Neural crest cell (in vitro differentiated cells): ENCODE measurements around the gene ATP6V0D1. TPM values are rescaled to one million over a fixed set of nuclear protein-coding genes. Genes with fewer than 3 reads are reported as not detected.

Experiments
- DNase-seq: peaks from one replicate; pipeline ENCODE4 v3.0.0; 2021; ENCODE audit warnings: low read depth, mixed read lengths, low spot score
- H3K27ac Mint-ChIP-seq: one replicate; pipeline ENCODE4 v1.8.0; 2021; ENCODE audit warnings: mild to moderate bottlenecking, mixed read lengths; ENCODE audit not compliant: unreplicated experiment
- H3K27me3 Mint-ChIP-seq: 2 replicates; pipeline ENCODE4 v1.8.0; 2021; ENCODE audit warnings: low read depth, mild to moderate bottlenecking, mixed read lengths
- H3K36me3 Mint-ChIP-seq: 2 replicates; pipeline ENCODE4 v1.8.0; 2021; ENCODE audit warnings: low read depth, mild to moderate bottlenecking, mixed read lengths
- H3K4me1 Mint-ChIP-seq: 2 replicates; pipeline ENCODE4 v1.8.0; 2021; ENCODE audit warnings: mixed read lengths
- H3K4me3 Mint-ChIP-seq: one replicate; pipeline ENCODE4 v1.8.0; 2021; ENCODE audit warnings: mild to moderate bottlenecking, mixed read lengths
- H3K9me3 Mint-ChIP-seq: 2 replicates; pipeline ENCODE4 v1.8.0; 2021; ENCODE audit warnings: mixed read lengths
- total RNA-seq: library from RNA; stranded (reverse); gene quantifications from 2 replicates; pipeline ENCODE4 v1.2.1, GENCODE V29; 2021
- TF ChIP-seq, protein P1 (sequence below): fragments of 200-600 bp; sonication (generic); conservative IDR thresholded peaks from 2 replicates; pipeline ENCODE4 v1.5.0; 2021; ENCODE audit warnings: antibody characterized with exemption, mild to moderate bottlenecking

Gene ATP6V0D1
- total RNA-seq, 1 donor from 2014 or later, result 54.7 TPM

DNA sequence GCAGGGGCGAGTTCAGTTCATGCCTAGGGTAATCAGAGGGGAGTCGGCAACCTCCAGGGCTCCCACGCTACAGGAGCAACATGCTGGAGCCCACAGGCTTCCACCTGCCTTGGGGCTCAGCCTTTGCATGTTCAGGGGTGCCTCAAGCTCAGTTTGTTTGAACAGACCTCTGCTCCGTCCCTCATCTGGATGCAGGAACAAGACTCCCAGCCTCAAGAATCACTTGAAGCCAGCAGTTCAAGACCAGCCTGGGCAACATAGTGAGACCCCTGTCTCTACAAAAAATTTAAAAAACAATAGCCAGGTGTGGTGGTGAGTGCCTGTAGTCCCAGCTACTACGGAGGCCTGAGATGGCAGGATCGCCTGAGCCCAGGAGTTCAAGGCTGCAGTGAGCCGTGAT lies 54.9 kb downstream of the ATP6V0D1 start:
- TF ChIP-seq, protein P1, sequence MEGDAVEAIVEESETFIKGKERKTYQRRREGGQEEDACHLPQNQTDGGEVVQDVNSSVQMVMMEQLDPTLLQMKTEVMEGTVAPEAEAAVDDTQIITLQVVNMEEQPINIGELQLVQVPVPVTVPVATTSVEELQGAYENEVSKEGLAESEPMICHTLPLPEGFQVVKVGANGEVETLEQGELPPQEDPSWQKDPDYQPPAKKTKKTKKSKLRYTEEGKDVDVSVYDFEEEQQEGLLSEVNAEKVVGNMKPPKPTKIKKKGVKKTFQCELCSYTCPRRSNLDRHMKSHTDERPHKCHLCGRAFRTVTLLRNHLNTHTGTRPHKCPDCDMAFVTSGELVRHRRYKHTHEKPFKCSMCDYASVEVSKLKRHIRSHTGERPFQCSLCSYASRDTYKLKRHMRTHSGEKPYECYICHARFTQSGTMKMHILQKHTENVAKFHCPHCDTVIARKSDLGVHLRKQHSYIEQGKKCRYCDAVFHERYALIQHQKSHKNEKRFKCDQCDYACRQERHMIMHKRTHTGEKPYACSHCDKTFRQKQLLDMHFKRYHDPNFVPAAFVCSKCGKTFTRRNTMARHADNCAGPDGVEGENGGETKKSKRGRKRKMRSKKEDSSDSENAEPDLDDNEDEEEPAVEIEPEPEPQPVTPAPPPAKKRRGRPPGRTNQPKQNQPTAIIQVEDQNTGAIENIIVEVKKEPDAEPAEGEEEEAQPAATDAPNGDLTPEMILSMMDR, result no peak
- H3K4me3 Mint-ChIP-seq, result no peak overlapping the region
- peaks cover 17% of the 10 kb centered on the region for H3K4me1 Mint-ChIP-seq
- no peak overlapping the region for H3K27ac Mint-ChIP-seq
- no peaks in the 10 kb centered on the region for H3K9me3 Mint-ChIP-seq
- no peak for DNase-seq
- H3K36me3 Mint-ChIP-seq, result no peaks in the 10 kb centered on the region
- peaks cover 67% of the 10 kb centered on the region for H3K27me3 Mint-ChIP-seq

DNA sequence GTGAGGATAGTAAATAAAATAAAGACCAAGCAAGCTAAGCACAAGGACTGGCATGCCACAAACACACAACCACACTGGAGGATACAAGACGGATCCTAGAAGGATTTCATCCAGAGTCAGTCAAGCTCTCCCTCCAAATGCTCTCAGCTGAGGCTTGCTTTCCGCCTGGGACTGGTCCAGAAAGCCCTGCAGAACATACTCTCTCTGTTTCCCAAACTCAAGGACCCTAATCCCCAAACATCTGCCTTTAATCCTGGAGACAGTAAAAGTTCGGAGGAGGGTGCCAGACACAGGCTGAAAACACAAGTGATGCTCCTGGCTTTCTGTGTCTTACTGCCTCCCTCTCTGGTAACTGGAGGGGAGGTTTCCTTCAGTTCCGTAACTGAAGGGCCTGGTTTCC lies 55.4 kb downstream of the ATP6V0D1 start:
- Mint-ChIP-seq H3K27me3 (peaks cover 67% of the 10 kb centered on the region), H3K4me3 (no peak overlapping the region), H3K36me3 (no peaks in the 10 kb centered on the region), H3K4me1 (peaks cover 17% of the 10 kb centered on the region), H3K27ac (no peak overlapping the region), H3K9me3 (no peaks in the 10 kb centered on the region)
- DNase-seq, result no peak
- TF ChIP-seq, protein P1, result no peak

DNA sequence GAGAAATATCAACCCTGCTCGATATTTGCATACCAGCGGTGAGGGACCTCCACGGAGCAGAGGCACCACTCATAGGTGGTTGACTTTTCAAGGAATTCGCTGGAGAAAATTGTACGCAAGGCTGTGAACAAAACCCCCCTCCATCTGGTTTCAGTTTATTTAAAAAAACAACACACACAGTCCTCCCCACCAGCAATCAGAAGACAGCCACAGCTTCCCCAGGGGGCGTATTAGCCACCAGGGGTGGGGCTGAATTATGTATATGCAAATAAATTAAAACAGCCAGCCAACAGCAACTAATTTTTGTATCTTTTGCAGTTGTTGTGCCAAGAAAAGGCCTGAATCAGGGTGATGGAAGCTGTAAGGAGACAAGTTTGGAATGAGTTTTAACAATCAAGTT lies 55.9 kb downstream of the ATP6V0D1 start:
- Mint-ChIP-seq H3K27me3 (peaks cover 62% of the 10 kb centered on the region), H3K4me3 (no peak overlapping the region), H3K9me3 (no peaks in the 10 kb centered on the region), H3K4me1 (peaks cover 17% of the 10 kb centered on the region), H3K36me3 (no peaks in the 10 kb centered on the region), H3K27ac (no peak overlapping the region)
- TF ChIP-seq, protein P1, result no peak
- DNase-seq, result no peak

DNA sequence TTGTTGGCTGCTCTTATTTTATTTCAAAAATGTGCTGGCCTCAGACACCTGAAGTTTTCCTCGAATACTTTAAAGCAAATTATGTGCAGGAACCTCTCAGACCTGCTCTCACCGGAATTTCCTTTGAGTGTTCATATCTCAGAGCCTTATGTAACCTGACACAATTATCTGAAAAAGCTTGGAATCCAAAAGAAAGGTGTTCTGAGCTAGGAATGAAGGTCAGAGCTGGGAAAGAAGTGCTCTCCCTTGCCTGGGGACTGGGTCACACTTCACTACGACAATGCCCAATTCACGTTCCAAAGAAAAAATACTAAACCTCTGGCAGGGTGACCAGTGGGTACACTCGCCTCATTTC lies 56.7 kb downstream of the ATP6V0D1 start:
- Mint-ChIP-seq H3K27me3 (peaks cover 55% of the 10 kb centered on the region), H3K36me3 (no peaks in the 10 kb centered on the region), H3K9me3 (no peaks in the 10 kb centered on the region), H3K4me3 (no peak overlapping the region), H3K4me1 (peaks cover 23% of the 10 kb centered on the region), H3K27ac (no peak overlapping the region)
- DNase-seq, result no peak
- TF ChIP-seq, protein P1, result no peak

DNA sequence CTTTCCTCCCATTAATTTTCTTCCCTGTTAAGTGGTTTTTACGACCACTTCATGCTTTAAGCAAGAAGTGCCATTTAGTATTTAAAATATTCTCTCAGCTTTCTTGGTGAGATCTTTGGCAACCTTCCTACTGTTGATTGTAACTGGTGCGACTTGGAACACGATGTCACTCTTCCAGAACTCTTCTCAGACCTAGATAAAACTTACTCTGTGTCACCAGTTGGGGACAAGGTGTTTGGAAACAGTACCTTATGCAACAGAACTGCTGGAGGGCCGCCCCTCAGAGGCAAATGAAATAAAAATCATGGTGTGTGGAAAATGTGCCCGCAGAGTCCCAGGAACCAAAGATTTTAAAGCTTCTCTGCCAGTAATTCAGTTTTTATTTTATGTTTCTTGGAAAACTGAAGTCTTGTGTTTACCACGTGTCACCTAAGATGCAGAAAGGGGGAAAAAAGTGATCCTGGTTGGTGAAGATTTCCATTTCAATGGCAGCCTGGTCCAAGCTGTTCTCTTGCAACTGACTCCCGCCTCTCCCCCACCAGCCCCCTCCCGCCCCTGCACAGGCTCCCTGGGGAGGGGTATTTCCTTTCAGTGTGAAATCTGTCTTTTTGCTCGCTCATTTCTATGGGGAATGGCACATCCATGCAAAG lies 57.2 kb downstream of the ATP6V0D1 start:
- Mint-ChIP-seq H3K27me3 (peaks cover 51% of the 10 kb centered on the region), H3K27ac (no peak overlapping the region), H3K4me1 (peaks cover 24% of the 10 kb centered on the region), H3K4me3 (no peak overlapping the region), H3K9me3 (no peaks in the 10 kb centered on the region), H3K36me3 (no peaks in the 10 kb centered on the region)
- no peak for DNase-seq
- TF ChIP-seq, protein P1, result no peak
